ENCODE data around the gene CYLD.

GRCh38 chr16:50838885-50839284 is 97.0 kb downstream of the CYLD start:
- TF ChIP-seq CTCF (IDR thresholded peaks at IDR 0.05), result no peak
- no peak for TF ChIP-seq POLR2A (IDR thresholded peaks at IDR 0.05)
